Epithelial cell of esophagus (primary cell): ENCODE data around the gene DTX3.
"Not testable (repeated sequence)": the region's sequence is repeated elsewhere in the genome, so short reads cannot be mapped to it uniquely, and the experiment has no call there.

ENCODE experiments used
- DNase-seq: peaks from one replicate; pipeline ENCODE4 v3.0.0; 2010; ENCODE audit warnings: low read depth
- H3K4me3 ChIP-seq: 2 replicates; pipeline ENCODE4 v1.5.1; 2011; ENCODE audit warnings: mild to moderate bottlenecking, low read length, control low read depth
- TF ChIP-seq, protein P1 (sequence below): IDR thresholded peaks from 2 replicates; pipeline ENCODE4 v1.5.1; 2011; ENCODE audit warnings: low read depth, mild to moderate bottlenecking, low read length, control low read depth, inconsistent platforms; ENCODE audit not compliant: insufficient read depth; ENCODE audit errors: missing control alignments

The DTX3 gene

DNA sequence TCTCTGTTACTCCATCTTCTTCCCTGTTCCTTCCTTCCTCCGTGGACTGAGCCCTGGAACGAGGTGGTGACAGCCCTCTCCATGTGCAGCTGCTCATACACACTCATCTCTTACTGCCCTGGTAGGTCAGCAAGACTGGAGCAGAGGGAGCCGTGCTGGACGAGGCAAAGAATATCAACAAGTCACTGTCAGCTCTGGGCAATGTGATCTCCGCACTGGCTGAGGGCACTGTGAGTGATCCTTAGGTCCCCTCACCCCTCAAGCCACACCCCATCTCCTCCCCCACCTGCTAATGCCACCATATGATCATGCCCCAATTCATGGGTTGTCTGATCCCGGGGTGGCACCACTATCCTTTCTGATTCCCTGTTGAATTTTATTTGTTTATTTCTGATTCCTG lies 35.8 kb upstream of the DTX3 start:
- no peak for DNase-seq
- TF ChIP-seq, protein P1, sequence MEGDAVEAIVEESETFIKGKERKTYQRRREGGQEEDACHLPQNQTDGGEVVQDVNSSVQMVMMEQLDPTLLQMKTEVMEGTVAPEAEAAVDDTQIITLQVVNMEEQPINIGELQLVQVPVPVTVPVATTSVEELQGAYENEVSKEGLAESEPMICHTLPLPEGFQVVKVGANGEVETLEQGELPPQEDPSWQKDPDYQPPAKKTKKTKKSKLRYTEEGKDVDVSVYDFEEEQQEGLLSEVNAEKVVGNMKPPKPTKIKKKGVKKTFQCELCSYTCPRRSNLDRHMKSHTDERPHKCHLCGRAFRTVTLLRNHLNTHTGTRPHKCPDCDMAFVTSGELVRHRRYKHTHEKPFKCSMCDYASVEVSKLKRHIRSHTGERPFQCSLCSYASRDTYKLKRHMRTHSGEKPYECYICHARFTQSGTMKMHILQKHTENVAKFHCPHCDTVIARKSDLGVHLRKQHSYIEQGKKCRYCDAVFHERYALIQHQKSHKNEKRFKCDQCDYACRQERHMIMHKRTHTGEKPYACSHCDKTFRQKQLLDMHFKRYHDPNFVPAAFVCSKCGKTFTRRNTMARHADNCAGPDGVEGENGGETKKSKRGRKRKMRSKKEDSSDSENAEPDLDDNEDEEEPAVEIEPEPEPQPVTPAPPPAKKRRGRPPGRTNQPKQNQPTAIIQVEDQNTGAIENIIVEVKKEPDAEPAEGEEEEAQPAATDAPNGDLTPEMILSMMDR, result no peak
- no peak overlapping the region for H3K4me3 ChIP-seq

DNA sequence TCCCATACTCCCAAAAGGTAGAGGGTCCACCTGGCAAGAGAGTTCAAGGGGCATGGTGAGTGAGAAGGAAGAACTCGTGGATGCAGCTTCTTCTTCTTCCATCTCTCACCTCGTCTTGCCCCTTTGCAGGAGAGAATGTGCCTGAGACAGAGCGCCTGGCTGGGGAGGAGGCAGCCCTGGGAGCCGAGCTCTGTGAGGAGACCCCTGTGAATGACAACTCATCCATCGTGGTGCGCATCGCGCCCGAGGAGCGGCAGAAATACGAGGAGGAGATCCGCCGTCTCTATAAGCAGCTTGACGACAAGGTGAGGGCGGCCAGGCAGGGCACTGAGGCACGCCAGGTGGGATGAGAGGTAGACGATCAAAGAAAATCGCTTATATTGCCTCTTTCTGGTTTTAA lies 34.8 kb upstream of the DTX3 start:
- TF ChIP-seq, protein P1, result no peak
- DNase-seq, result no peak
- H3K4me3 ChIP-seq, result no peak overlapping the region

DNA sequence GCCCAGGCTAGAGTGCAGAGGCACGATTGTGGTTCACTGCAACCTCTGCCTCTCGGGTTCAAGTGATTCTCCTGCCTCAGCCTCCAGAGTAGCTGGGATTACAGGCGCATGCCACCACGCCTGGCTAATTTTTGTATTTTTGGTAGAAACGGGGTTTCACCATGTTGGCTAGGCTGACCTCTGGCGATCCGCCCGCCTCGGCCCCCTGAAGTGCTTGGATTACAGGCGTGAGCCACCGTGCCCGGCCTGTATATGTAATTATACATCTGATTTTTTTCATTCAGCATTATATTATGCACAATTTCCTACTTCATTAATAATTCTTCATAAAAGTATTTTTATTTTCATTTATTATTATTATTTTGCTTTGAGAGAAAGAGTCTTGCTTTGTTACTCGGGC lies 34.2 kb upstream of the DTX3 start:
- not testable (repeated sequence) for DNase-seq, H3K4me3 ChIP-seq

DNA sequence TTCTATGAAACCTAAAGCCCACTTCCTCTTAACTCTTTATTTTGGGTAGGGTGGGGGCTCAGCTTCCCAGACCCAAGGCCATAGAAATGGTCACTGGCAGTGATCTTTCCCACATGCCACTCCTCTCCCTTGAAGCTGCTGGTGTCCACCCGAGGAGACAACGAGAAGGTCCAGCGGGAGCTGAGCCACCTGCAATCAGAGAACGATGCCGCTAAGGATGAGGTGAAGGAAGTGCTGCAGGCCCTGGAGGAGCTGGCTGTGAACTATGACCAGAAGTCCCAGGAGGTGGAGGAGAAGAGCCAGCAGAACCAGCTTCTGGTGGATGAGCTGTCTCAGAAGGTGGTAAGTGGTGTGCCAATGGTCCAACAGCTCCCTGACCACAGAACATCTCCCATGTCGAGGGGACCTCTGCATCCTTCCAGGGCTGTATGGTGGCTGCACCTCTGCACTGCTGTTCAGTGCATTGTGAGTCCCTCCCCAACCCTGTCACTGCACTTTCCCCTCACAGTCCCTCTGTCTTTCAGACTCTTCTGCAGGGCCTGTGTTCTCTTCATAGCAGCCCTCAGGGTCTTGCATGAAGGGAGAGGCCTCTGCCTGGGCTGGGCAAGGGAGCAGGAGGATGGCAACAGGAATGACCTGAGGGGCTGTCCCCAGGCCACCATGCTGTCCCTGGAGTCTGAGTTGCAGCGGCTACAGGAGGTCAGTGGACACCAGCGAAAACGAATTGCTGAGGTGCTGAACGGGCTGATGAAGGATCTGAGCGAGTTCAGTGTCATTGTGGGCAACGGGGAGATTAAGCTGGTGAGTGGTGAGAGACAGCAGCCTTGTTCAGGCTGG lies 32.5 kb upstream of the DTX3 start:
- no peak overlapping the region for H3K4me3 ChIP-seq
- no peak for DNase-seq
- TF ChIP-seq, protein P1, result no peak

DNA sequence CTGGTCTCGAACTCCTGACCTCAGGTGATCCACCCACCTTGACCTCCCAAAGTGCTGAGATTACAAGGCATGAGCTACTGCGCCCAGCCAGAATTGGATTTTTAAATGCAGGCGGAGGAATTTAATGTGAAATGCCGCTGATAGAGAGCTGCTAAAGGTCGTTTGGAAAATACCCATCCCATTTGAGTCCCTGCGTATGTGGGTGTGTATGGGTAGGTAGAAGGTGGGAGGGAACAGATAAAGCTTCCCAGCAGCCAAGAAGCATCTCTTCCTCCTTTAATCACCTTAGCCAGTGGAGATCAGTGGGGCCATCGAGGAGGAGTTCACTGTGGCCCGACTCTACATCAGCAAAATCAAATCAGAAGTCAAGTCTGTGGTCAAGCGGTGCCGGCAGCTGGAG lies 29.8 kb upstream of the DTX3 start:
- H3K4me3 ChIP-seq, result no peak overlapping the region
- TF ChIP-seq, protein P1, result no peak
- DNase-seq, result no peak

DNA sequence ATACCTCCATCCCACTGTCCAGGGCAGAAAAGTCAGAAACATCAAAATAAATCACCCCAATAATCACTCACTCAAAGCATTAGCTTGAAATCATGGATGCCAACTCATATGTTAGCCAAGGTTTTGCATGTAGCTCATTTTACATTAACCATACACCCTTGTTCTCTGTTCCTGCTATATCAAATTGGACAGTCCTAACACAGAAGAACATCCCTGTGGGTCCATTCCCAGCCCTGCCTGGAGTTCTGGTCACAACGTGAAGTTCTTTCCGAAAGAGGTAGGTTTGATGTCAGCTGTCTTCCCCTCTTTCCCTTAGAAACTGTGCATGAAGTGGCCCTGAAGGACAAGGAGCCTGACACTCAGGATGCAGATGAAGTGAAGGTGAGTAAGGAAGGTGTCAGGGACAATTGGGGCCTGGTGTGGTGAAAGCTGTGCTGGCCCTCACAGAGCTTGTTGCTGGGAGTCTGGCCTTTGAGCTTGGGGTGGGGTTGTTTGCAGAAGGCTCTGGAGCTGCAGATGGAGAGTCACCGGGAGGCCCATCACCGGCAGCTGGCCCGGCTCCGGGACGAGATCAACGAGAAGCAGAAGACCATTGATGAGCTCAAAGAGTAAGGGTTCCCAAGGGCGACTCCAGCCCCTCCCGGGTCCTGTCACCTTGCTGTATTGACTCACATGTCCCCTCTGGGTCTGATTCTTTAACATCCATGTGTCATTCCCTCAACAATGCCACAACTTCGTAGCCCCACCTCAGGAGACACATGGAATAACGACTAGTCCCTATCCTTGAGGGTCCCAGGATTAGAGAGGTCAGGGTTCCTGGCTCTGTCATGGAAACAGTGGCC lies 28.6 kb upstream of the DTX3 start:
- TF ChIP-seq, protein P1, result no peak
- DNase-seq, result no peak
- H3K4me3 ChIP-seq, result no peak overlapping the region

DNA sequence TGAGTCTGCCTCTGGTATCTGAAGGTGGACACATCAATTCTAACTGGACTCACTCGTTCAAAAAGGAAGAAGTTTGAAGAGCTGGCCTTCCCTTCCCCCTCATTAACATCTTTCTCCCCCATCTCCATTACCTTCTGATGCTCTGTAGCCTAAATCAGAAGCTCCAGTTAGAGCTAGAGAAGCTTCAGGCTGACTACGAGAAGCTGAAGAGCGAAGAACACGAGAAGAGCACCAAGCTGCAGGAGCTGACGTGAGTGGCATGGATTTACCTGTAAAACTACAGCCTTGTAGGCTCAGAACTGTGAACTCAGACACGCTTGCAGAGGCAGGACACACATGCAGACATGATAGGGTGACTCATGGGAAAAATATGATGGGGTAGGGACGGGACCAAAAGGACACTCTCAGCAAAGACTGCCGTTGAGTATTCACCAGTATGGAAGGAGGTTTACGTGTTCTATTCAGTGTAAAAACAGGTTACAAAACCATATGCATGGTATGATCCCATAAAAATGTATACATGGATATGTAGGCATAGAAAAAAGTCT lies 27.9 kb upstream of the DTX3 start:
- TF ChIP-seq, protein P1, result no peak
- no peak overlapping the region for H3K4me3 ChIP-seq
- DNase-seq, result peak; percentile 57
